Astrocyte (in vitro differentiated cells and primary cell): ENCODE data around the gene C1QL2.

Source experiments
- EZH2 ChIP-seq: IDR thresholded peaks from 2 replicates; pipeline ENCODE4 v1.6.1; 2012; ENCODE audit warnings: mild to moderate bottlenecking, low read length, inconsistent platforms; ENCODE audit not compliant: insufficient read depth
- TF ChIP-seq, protein P1 (sequence below): IDR thresholded peaks from 2 replicates; pipeline ENCODE4 v1.5.1; 2011; ENCODE audit warnings: low read depth, mild to moderate bottlenecking, inconsistent platforms, low read length, moderate library complexity; ENCODE audit not compliant: insufficient read depth

DNA sequence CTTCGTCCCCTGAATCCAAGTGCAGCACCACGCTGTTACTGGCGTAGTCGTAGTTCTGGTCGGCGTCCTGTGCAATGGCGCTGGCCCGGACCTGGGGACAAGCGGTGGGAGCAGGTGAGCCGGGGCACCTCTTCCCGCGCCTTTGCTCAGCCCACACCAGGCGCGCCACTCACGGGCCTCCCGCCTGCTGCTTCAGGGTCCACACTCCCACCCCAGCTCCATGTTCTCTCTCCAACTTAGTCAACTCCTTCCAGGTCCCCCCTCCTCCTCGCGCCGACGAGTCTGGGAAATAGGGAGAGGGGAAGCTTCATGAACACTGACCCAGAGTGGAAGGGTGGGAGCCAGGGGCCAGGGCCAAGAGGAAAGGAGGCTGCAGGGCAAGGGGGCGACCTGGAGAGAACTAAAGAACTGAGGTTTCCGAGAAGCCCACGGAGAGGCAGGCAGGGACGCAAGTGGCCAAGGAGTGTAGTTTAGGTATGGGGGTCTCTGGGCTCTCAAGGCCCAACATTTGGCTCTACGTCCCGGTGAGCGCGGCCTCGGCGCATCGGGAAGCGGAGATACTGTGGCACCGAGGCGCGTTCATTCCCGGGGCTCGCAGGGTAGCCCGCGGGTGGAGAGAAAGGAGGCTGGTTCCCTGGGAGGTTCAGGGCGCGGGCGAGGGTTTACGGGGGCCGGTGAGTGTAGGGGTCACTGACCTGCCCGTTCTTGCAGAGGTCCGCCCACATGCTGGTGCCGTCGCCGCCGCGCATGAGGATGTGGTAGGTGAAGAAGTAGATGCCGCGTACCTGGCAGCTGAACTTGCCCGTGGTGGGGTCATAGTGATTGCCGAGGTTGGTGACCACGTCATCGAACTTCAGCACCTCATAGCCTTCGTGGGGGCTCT is 1.4 kb downstream of the C1QL2 start:
- TF ChIP-seq, protein P1, sequence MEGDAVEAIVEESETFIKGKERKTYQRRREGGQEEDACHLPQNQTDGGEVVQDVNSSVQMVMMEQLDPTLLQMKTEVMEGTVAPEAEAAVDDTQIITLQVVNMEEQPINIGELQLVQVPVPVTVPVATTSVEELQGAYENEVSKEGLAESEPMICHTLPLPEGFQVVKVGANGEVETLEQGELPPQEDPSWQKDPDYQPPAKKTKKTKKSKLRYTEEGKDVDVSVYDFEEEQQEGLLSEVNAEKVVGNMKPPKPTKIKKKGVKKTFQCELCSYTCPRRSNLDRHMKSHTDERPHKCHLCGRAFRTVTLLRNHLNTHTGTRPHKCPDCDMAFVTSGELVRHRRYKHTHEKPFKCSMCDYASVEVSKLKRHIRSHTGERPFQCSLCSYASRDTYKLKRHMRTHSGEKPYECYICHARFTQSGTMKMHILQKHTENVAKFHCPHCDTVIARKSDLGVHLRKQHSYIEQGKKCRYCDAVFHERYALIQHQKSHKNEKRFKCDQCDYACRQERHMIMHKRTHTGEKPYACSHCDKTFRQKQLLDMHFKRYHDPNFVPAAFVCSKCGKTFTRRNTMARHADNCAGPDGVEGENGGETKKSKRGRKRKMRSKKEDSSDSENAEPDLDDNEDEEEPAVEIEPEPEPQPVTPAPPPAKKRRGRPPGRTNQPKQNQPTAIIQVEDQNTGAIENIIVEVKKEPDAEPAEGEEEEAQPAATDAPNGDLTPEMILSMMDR = no peak
- TF ChIP-seq EZH2 = peak; percentile 6
